Loucy (cell line): ENCODE results near the gene HOXA9.

Experiments
- H2AFZ ChIP-seq: fragments of 200-600 bp; sonication (generic); 2 replicates; pipeline ENCODE4 v1.6.0; 2016; ENCODE audit warnings: antibody characterized with exemption, mild to moderate bottlenecking, low read length, moderate library complexity
- H3F3A ChIP-seq: fragments of 200-600 bp; 2 replicates; pipeline ENCODE4 v1.6.0; 2016; ENCODE audit warnings: antibody characterized with exemption, low read depth, mild to moderate bottlenecking
- H3K27me3 ChIP-seq: fragments of 200-600 bp; sonication (generic); 2 replicates; pipeline ENCODE4 v1.6.1; 2014; ENCODE audit warnings: low read length, mild to moderate bottlenecking; ENCODE audit not compliant: insufficient read depth, poor library complexity, severe bottlenecking
- H3K36me3 ChIP-seq: fragments of 200-600 bp; sonication (generic); 2 replicates; pipeline ENCODE4 v1.6.1; 2016; ENCODE audit warnings: low read length; ENCODE audit not compliant: insufficient read depth
- H3K4me1 ChIP-seq: fragments of 200-600 bp; sonication (generic); 2 replicates; pipeline ENCODE4 v1.5.1; 2014; ENCODE audit warnings: low read length, mild to moderate bottlenecking; ENCODE audit not compliant: insufficient read depth, poor library complexity, severe bottlenecking
- H3K4me2 ChIP-seq: fragments of 200-600 bp; sonication (generic); 2 replicates; pipeline ENCODE4 v1.6.0; 2014; ENCODE audit warnings: antibody characterized with exemption, low read length, low read depth, mild to moderate bottlenecking; ENCODE audit not compliant: poor library complexity, severe bottlenecking
- H3K4me3 ChIP-seq: fragments of 200-600 bp; sonication (generic); 2 replicates; pipeline ENCODE4 v1.5.1; 2014; ENCODE audit warnings: low read length, mild to moderate bottlenecking, mixed read lengths; ENCODE audit not compliant: poor library complexity, severe bottlenecking
- H3K79me2 ChIP-seq: fragments of 200-600 bp; sonication (generic); 2 replicates; pipeline ENCODE4 v1.6.1; 2014; ENCODE audit warnings: low read length; ENCODE audit not compliant: insufficient read depth
- H3K9ac ChIP-seq: fragments of 200-600 bp; sonication (generic); 2 replicates; pipeline ENCODE4 v1.6.0; 2014; ENCODE audit warnings: mild to moderate bottlenecking, low read depth, low read length, moderate library complexity; ENCODE audit not compliant: poor library complexity, severe bottlenecking
- H3K9me2 ChIP-seq: fragments of 200-600 bp; sonication (generic); replicated peaks from 2 replicates; pipeline ENCODE4 v1.6.1; 2016; ENCODE audit warnings: low read depth, low read length, mixed read lengths
- H3K9me3 ChIP-seq: fragments of 200-600 bp; sonication (generic); 2 replicates; pipeline ENCODE4 v1.6.1; 2014; ENCODE audit warnings: mild to moderate bottlenecking, antibody characterized with exemption, low read length, low read depth; ENCODE audit not compliant: insufficient read depth
- H4K20me1 ChIP-seq: fragments of 200-600 bp; sonication (generic); 2 replicates; pipeline ENCODE4 v1.6.0; 2014; ENCODE audit warnings: antibody characterized with exemption, low read length, mild to moderate bottlenecking; ENCODE audit not compliant: insufficient read depth, poor library complexity, severe bottlenecking
- EZH2phosphoT487 ChIP-seq: fragments of 200-600 bp; IDR thresholded peaks from 2 replicates; pipeline ENCODE4 v1.6.1; 2018; ENCODE audit warnings: antibody characterized with exemption, mild to moderate bottlenecking, moderate library complexity, borderline replicate concordance
- TF ChIP-seq, protein P1 (sequence below): fragments of 200-600 bp; sonication (generic); conservative IDR thresholded peaks from 2 replicates; pipeline ENCODE4 v1.5.1; 2014; ENCODE audit warnings: mild to moderate bottlenecking, antibody characterized with exemption, low read length

HOXA9 gene

GRCh38 chr7:27116031-27116961 is 49.0 kb downstream of the HOXA9 start:
- H4K20me1 ChIP-seq = peaks cover 50% of the 10 kb centered on the region
- no peaks in the 10 kb centered on the region for H3K9me3 ChIP-seq
- peaks cover 94% of the 10 kb centered on the region for H3K79me2 ChIP-seq
- no peak overlapping the region for H3K4me3 ChIP-seq
- no peaks in the 10 kb centered on the region for H3K4me1 ChIP-seq
- no peaks in the 10 kb centered on the region for H3K9me2 ChIP-seq
- no peak overlapping the region for H3K9ac ChIP-seq
- TF ChIP-seq, protein P1, sequence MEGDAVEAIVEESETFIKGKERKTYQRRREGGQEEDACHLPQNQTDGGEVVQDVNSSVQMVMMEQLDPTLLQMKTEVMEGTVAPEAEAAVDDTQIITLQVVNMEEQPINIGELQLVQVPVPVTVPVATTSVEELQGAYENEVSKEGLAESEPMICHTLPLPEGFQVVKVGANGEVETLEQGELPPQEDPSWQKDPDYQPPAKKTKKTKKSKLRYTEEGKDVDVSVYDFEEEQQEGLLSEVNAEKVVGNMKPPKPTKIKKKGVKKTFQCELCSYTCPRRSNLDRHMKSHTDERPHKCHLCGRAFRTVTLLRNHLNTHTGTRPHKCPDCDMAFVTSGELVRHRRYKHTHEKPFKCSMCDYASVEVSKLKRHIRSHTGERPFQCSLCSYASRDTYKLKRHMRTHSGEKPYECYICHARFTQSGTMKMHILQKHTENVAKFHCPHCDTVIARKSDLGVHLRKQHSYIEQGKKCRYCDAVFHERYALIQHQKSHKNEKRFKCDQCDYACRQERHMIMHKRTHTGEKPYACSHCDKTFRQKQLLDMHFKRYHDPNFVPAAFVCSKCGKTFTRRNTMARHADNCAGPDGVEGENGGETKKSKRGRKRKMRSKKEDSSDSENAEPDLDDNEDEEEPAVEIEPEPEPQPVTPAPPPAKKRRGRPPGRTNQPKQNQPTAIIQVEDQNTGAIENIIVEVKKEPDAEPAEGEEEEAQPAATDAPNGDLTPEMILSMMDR = no peak
- TF ChIP-seq EZH2phosphoT487 = no peak
- H3K4me2 ChIP-seq = no peak overlapping the region
- H3K27me3 ChIP-seq = no peaks in the 10 kb centered on the region
- H3F3A ChIP-seq = no peaks in the 10 kb centered on the region
- peaks cover 89% of the 10 kb centered on the region; the same call in 1 of the 2 replicates for H3K36me3 ChIP-seq
- no peak overlapping the region for H2AFZ ChIP-seq

DNA sequence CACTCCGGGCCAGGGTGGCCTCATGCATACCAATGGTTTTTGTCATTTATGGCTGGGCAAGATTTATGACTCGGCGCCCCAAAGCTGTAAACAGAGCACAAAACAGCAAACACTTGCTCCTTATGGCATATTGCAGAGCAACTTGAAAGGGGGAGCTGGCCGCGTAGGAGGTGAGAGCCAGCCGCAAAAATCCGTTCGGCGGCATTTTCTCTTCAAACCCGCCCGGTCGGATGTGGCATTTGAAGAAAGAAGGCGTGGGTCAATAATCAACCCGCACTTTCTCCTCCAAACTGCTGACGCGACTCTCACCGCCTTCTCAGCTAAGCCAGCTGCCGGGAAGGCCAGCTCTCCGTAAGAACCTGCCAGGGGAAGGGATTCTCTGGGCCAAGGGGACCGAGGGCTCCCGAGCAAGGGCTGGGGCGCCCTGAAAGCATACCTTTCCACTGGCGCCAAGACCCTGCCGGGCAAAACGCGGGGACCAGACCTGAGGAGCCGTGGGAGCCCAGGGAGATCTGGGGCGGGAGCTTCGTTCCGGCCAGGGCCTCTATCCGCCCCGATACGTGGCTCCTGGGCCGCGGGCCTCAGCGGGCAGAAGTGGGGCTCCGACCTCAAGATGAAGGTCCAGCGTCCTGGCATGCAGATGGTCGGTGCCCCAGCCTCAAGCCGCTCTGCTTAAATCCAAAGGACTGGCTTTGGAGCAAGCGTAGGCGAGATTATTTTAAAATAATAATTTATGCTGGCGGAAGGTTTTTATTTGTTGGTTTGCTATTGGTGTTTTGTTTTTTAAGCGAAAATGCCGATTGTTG is 49.9 kb downstream of the HOXA9 start:
- no peaks in the 10 kb centered on the region for H3K9me3 ChIP-seq
- H3K4me3 ChIP-seq = no peak overlapping the region
- H2AFZ ChIP-seq = no peak overlapping the region
- H3K9me2 ChIP-seq = no peaks in the 10 kb centered on the region
- peaks cover 89% of the 10 kb centered on the region; the same call in 1 of the 2 replicates for H3K36me3 ChIP-seq
- TF ChIP-seq, protein P1 = no peak
- TF ChIP-seq EZH2phosphoT487 = no peak
- H3K79me2 ChIP-seq = peaks cover 95% of the 10 kb centered on the region
- H3F3A ChIP-seq = no peaks in the 10 kb centered on the region
- no peaks in the 10 kb centered on the region for H3K4me1 ChIP-seq
- H4K20me1 ChIP-seq = peaks cover 48% of the 10 kb centered on the region
- no peaks in the 10 kb centered on the region for H3K27me3 ChIP-seq
- H3K9ac ChIP-seq = no peak overlapping the region
- H3K4me2 ChIP-seq = no peak overlapping the region

DNA sequence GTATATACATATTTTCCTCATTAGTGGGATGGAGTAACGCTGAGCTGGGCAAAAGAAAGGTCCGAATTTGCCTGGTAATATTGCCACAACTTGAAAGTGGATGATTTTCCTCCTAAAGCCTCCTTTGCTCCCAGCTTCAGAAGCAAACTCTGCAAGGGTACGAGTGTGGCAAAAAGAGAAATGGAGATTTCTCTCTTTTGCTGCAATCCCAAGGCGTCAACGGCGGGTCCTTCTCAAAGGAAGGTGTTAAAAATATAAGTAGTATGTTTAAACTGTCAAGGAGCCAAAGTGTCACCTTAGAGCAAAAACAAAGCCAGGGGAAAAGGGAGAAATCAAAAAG is 50.5 kb downstream of the HOXA9 start:
- H3K4me2 ChIP-seq = no peak overlapping the region
- H4K20me1 ChIP-seq = peaks cover 53% of the 10 kb centered on the region
- no peaks in the 10 kb centered on the region for H3K4me1 ChIP-seq
- H3K79me2 ChIP-seq = peaks cover 93% of the 10 kb centered on the region
- TF ChIP-seq, protein P1 = no peak
- no peak for TF ChIP-seq EZH2phosphoT487
- no peak overlapping the region for H3K4me3 ChIP-seq
- no peaks in the 10 kb centered on the region for H3K27me3 ChIP-seq
- no peak overlapping the region for H2AFZ ChIP-seq
- no peaks in the 10 kb centered on the region for H3K9me3 ChIP-seq
- H3K36me3 ChIP-seq = peaks cover 91% of the 10 kb centered on the region; the same call in 1 of the 2 replicates
- no peaks in the 10 kb centered on the region for H3K9me2 ChIP-seq
- H3K9ac ChIP-seq = no peak overlapping the region
- no peaks in the 10 kb centered on the region for H3F3A ChIP-seq
